Measurements from ENCODE around the gene CCDC178.

Gene CCDC178

DNA sequence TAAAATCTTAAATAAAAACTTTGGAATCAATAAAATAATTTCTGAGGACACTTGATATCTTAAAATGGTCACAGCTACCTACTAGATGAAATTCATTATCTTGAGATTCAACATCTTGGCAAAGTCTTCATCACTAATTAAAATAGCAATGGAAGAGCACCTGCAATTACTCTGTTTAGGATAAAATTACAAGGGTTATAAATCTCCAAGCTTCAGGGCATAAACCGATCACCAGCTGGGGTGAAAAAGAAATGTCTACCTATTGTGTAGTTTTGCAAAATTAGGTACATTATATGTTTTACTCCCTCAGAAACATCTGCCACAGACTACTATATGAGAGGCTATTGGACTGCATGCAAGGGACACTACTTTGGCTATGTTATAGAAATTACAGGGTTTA is 327.1 kb downstream of the CCDC178 start:
- DNase-seq = no peak

DNA sequence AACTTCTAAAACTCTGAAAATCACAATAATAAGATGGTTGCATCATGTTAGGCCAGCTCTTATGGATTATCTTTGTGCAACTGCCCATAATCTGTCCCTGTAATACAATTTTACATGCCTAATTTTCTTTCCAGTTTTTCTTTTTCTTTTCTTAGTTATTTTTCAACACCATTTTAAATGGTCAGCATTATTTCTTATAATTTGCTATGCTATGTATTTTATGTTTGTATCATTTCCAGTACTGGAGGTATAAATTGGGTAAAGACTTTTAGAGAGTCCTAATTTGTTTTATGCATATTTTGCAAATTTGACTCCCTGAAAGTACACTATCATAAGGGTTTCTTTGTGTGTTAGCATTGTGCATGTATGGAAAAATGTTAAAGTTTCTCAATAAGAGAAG is 333.0 kb downstream of the CCDC178 start:
- DNase-seq = no peak

DNA sequence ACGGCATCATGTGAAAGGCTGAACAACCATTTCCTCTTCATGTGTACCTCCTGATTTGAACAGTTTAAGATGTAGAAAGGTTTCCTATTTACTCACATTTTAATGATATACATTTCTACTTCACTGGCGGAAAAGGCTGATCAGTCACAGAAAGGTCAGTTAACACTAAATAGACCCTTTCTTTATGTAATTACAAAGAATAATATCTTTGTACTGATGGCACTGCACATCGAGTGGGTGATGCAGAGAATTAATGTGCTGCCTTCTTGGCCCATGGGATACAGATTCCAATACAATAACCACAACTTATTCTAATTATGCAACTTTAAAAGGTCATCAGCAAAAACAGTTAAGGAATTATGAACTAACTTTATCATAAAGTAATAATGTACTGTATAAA is 339.2 kb downstream of the CCDC178 start:
- no peak for DNase-seq

DNA sequence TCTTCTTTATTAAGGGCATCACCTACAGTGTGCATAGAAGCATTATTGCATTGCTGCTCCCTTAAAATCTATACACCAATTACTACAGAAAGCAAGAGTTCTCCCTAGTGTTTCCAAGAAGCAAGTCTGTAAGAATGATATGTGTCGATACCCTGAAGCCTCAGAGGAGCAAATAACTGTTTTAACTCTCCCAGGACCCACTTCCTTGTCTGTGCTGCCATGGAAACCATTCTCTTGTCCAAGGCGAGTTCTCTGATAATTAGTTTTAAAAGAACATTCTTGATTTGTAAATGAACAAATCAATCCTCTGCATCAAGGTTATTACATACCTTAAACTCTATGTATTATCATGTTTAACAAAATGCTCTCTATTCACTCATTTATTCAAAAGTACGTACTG is 340.9 kb downstream of the CCDC178 start:
- no peak for DNase-seq

DNA sequence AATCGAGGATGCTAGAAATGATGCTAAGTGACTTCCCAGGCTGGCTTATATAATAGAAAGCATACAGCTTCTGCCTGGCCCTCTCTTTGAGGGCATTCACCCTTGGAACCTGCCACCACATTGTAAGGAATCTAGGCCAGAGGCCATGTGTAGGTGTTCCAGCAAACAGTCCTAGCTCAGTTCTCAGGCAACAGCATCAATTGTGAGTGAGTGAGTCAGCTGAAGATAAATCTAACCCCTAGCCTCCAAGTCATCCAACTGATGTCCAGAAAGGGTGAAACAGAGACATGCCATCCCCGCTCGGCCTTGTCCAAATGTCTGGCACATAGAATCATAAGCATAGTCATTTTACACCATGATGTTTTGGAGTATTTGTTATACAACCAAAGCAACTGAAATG is 343.4 kb downstream of the CCDC178 start:
- no peak for DNase-seq

DNA sequence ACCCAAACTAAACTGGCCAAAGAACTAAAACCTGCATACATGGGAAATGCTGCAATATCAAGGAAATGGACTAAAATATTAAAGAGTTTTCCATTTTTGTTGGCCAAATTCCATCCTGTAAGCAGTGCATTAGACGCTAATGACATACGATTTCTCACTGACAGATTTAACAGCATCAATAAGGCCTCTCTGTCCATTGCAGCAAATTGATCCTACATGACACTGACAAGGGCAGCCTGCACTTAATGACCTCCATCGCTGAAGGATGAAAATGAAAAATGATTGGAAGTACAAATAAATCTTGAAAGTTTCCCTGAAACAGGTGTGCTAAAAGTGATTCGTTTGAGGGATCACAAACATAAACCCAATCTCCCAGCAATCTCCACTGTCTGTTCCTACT is 350.1 kb downstream of the CCDC178 start:
- DNase-seq = no peak

DNA sequence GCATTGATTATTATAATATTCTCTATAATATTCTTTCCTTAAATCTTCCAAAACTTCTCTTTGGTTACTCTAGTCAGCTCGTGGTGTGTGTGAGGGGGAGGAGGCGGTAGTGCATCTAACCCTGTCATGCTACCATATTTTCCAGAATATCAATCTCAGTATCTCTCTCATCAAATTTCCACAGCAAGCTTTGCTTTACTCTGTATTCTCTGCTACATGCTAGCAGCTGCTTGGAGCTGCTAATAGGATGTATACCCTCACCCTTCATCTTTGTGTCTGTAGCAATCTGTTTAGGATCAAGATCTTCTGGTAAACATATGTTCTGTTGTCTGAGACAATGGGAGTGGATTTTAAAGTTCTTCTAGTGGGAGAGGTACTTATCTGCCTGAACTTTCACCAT is 363.9 kb downstream of the CCDC178 start:
- DNase-seq = no peak

DNA sequence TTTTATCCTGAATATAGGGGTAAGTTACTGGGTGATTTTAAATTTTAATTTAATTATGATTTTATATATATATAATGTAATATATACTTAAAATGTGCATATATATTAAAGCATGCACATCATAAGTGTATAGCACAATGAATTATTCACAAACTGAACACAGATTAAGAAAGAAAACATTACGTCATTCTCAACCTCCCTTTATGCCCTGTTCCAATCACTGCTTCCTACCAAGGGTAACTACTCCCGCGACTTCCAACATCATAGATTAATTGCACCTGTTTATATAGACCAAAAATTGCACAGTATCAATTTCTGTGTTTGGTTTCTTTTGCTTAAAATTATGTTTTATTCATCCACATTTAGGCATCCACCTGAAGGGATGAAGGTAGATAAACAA is 366.4 kb downstream of the CCDC178 start:
- no peak for DNase-seq

DNA sequence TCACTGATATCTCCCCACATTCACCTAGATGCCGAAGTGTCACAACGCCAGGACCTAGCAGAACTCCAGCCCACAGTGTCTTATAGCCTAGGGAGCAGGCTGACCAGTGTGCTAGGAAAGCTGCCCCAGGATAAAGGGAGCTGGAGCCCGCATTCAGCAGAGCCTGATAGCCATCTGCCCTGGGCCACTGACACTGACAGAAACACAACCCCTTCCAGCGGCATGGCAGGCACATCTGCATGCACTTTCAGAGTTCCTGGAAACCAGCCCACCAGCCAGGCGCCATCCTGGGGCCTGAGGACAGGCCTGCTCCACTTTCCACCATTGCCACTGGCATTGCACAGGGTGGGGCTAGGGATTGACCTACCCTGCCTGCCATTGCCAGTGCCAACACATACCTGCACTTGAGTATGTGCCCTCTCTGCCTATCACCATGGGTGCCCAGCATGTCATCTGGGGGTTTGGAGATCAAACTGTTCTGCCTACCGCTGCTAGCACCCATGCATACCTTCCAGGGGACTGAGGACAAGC is 377.6 kb downstream of the CCDC178 start:
- no peak for DNase-seq

DNA sequence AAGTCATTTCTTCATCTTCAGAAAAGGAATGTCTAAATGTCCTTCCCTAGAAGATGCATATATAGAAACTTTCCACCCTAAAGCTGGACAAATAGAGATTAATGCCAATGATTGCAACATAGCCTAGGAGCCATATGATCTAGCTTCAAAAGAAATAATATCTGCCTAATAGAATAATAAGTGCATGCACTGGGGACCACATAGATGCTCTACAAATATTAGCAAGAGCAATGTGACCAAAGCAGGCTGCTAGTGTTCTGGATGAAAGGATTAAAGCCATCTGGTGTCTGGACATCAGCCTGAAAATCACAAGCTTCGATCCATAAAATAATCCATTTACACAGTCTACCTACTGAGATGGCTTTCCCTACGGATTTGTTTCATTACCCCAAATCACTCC is 387.6 kb downstream of the CCDC178 start:
- DNase-seq = no peak

DNA sequence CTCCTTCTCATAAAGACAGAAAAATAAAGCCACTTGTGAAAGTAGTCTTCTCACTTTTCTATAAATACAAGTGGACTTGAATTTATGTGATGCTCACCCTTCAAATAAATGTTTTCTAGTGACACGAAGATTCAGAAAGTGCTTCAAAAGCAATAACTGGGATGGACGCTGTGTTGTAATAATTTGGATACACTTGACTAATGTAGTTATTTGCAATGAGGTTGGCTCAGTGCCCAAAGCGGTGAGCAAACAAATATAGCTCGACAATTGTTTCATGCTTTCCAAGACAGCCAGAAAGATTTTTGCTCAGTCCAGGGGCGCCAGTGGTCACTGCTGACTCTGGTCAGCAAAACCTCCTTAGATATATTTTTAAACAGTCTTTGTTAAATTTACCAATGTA is 389.1 kb downstream of the CCDC178 start:
- DNase-seq = peak; percentile 32

DNA sequence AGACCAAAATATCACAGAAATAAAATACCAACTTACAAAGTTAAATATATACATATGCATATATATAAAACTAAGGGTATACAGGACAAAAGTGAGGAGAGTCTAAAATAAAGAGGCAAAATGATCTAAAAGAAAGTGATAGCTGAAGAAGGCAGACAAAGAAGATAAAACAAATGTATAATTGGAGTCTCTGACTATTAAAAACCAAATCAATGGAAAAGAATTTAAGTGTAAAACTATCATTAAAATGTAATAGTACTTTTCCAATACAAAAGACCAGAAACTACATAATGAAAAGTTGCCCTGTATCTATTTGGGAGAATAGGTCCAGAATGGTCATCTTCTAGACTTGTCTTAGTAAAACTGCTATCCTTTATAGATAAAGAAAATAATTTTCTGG is 400.3 kb downstream of the CCDC178 start:
- no peak for DNase-seq

DNA sequence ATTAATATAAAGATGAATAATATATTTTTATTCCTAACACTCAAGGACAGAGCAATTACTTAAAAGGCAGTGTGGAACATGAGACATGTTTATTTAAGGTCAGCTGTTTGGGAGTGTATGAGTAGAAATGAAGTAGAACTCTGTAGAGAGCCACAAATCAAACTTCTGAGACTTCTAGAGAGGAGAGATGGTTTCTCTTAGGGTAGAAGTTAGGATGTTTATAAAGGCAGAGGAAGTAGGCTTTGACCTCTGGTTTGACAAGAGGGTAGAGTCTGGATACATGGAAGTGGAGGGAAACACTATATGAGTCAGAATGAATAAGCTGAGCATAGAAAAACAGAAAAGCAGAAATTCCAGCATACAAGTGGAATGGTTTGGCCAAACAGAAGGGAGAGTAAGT is 405.6 kb downstream of the CCDC178 start:
- no peak for DNase-seq

DNA sequence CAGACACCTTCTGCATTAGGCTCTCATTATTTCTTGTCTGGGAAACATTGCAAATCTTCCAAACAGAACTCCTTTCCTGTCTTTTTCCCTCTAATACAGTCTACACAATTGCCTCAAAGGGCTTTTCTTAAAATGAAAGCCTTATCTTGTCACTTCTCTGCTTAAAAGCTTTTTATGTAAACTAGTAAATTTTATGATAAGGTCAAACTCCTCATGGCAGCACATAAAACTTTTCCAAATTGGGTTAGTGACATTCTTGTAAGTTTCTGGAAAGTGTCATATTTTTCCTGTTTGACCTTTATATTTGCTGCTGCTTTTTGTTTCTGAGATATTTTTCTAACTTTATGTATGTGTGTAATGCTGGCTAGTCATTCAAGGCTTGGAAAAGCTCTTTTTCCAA is 406.3 kb downstream of the CCDC178 start:
- DNase-seq = no peak

DNA sequence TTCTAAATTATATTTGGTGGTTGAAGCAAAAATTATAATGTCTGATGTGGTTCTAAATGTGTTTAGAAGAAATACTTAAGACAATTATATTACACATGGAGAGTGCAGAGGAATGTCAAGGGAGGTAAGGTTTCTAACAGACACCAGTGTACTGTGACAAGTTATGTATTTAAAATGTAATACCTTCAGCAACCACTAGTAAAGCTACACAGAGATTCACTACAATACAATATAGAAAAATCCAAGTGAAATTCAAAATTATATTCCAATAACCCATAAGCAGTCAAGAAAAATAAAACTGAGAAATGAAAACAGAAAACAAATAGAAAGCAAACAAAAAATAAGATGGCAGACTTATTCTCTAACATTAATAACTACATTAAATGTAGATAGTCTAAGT is 418.2 kb downstream of the CCDC178 start:
- no peak for DNase-seq

DNA sequence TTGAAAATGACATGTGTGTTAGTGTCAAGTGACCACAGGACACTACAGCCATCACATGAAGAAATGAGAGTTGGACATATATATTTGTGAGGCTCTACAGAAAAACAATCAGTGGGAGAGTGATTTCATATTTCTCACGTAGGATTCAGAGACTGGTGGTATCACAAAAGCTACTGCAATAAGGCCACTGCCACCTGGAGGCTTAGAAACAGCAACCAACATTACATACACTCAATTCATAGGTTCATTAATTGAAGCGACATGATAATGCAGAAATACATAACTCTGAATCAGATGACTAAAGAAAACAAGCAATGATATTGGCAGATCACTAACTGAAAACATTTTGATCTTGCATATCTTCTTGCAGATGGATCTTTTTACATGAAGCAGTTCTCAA is 419.6 kb downstream of the CCDC178 start:
- no peak for DNase-seq

DNA sequence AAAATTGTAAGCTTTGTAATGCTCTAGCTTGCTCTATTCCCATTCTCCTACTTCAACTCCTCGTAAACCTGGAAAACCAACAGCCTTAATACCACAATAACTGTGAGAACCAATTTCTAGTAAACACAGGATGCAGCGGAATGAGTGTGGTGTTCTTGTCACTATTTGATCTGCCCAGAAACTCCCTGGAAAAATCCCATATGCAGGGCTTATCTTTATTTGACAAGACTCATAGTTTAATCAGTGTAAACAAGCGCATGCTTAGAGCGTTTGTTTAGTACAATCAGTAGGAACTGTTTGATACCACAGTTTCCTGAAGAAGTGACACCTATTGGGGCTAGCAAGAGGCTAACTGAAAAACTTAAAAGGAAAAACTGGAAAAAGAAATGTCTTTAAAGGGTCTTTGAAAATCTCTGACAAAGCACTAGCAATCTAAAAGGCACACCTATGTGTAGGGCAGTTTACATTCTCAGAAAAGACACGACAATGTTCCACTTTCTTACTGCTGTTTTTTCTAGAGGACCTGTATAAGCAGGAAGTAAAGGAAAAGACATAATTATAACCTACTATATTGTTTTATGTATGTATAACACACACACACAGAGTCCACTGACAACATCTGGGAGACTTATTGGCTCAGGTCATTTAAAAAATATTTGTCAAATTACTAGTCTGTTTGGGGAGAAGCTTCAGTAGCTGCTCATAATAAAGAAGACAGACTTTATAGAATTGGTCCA is 426.3 kb downstream of the CCDC178 start:
- no peak for DNase-seq

DNA sequence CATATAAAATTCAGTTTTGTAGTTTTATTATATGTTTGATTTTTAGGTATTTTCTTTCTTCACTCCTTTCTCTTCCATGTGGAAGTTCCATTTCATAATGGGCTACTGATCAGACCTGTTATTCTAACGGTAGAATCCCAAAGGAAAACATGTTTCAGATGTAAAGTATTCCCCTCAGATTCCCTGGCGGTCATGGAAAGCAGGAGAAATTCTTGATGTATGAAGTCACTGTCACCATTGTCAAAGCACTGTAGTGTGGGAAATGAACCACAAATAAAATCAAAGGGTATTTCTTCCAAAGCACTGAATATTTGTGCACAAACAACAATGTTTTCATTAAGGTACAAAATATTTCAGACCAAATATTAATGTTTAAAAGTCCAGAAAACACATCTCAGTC is 430.4 kb downstream of the CCDC178 start:
- DNase-seq = no peak

DNA sequence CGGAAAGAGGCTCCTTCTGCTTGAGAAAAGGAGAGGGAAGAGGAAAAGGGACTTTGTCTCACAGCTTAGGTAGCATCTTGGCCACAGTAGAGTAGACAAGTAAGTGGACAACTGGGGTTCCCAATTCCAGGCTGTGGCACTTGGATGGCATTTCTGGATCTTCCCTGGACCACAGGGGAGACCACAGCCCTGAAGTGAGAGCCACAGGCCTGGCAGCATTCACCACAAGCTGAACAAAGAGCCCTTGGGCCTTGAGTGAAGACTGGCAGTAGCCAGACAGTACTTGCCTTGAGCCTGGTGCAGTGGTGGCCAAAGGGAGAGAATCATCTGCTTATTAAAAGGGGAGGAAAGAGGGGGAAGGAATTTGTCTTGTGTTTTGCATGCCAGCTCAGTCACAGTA is 441.6 kb downstream of the CCDC178 start:
- no peak for DNase-seq

DNA sequence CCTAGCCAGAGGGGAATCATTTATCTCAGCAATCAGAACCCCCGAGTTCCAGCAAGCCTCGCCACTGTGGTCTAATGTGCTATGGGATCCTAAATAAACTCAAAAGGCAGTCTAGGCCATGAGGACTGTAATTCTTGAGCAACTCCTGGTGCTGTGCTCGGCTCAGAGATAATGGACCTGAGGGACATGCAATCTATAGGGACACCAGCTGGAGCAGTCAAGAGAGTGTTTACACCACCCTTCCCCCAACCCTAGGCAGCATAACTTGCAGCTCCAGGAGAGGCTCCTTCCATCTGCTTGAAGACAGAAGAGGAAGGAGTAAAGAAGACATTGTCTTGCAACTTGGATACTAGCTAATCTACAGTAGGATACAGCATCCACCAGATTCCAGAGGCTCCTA is 442.2 kb downstream of the CCDC178 start:
- DNase-seq = no peak

DNA sequence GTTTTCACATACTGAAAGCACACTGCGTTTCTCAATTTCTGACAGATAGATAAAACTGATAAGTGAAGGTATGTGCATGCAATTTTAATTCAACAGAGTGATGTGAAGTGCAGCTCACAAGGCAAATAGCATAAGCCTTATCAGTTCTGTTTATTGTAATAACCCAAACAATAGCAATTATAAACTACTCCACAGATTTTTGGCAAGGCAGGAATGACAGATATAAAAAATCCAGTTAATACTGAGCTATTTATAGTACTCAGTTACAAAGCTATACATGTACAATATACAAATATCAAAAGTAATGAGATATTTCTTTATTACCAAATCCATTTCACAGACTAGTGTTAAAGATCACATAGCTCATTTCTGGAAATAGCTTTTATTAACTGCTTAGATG is 456.8 kb downstream of the CCDC178 start:
- no peak for DNase-seq

DNA sequence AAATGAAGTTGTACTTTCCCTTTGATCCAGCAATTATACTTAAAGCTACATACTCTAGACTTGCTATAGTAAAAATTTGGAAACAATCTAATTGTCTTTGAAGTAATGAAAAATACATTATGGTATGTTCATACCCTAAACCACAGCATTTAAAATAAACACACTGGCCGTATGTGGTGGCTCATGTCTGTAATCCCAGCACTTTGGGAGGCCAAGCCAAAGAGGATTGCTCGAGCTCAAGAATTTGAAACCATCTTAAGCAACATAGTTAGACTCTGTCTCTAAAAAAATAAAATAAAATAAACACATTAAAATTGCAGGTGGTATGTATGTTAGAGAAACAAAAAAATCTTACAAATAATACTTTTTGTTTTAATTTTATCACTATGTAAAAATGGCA is 459.6 kb downstream of the CCDC178 start:
- no peak for DNase-seq

DNA sequence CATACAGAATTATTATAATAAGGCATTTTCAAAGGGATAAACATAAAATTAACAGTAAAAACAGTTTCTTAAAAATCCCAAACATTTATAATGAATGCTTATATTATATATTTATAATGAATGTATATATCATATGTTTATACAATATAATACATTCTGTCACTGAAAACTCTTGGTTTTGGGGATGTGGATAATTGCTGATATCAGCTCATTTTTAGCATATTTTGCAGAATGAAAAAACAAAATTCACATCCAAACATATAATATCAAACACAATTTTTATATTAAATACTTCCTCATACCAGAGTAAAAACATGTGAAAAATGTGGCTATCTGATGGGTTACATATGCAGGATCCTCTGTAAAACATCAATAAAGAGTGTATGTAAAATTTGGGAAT is 465.0 kb downstream of the CCDC178 start:
- no peak for DNase-seq

DNA sequence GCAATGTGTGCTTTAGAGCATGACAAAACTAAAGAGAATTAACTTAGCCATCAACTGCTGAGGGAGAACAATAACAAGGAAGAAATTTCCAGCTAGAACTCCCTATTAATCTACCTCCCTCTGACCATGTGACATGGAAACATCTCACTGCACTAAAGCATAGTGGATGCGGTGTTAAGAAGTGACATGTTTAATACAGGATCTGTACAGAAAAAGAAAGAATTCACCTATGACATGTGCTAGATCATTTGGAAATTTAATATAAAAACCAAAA is 465.4 kb downstream of the CCDC178 start:
- no peak for DNase-seq

DNA sequence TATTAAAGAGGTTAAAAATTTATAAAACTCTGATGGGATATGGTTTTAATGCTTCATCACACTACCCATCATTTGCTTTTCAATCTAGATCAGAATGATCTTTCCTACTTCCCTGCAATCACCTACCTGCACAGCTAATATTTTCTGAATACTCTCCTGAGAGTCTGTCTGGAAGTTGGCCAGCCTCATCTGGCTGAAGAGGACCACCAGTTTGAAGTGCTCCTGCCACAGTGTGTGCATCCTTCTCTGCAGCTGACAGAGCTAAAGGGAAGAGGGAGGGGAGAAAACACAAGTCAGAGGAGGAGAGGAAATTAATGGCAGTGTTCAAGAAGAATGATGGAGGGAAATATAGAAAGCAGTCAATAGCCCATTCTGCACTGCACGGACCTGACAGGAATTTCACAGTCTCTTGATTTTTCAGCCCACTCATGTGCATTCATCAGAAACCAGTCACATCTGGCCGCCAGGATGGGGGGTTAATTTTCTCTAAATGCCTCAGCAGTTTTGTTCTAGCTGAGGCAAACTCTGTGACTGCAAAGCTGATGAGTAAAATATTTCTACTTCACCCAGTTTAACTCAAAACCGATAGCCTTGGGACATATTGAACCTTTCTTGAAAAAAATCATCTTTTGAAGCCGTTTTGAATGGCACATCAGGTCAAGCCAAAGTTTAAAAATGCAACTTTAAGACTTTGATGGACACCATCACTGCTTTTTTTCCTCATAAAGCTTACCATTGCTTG is 465.9 kb downstream of the CCDC178 start:
- no peak for DNase-seq
